HepG2 (cell line): ENCODE results near the gene FRMD8. TPM values are rescaled to one million over a fixed set of nuclear protein-coding genes. Genes with fewer than 3 reads are reported as not detected.

Experiments
- CREM ChIP-seq, 2 experiments: sonication (generic) in 1 of 2; formaldehyde crosslinking in 1 of 2; IDR thresholded peaks; 2 replicates each; pipeline versions ENCODE4 v1.4.0 to v1.6.1; 2016 to 2020; ENCODE audit warnings: antibody characterized with exemption in 1 of 2, mild to moderate bottlenecking in 1 of 2, missing genetic modification reagents in 1 of 2
- ETV6 ChIP-seq: sonication (generic); formaldehyde crosslinking; conservative IDR thresholded peaks from 2 replicates; pipeline ENCODE4 v1.4.0; 2020; ENCODE audit warnings: missing genetic modification reagents
- FOXO1 ChIP-seq: sonication (generic); formaldehyde crosslinking; IDR thresholded peaks from 2 replicates; pipeline ENCODE4 v1.4.0; 2020; ENCODE audit warnings: missing genetic modification reagents
- GABPA ChIP-seq, 2 experiments: IDR thresholded peaks; 2 replicates each; pipeline ENCODE4 v1.6.1; 2011 to 2016; ENCODE audit warnings: low read depth in 2 of 2, low read length in 1 of 2, missing biosample characterization in 1 of 2, missing genetic modification characterization in 1 of 2
- HDAC1 ChIP-seq: sonication (generic); formaldehyde crosslinking; IDR thresholded peaks from 2 replicates; pipeline ENCODE4 v1.5.1; 2020; ENCODE audit warnings: mild to moderate bottlenecking, missing genetic modification reagents
- HMGA1 ChIP-seq: sonication (generic); formaldehyde crosslinking; conservative IDR thresholded peaks from 2 replicates; pipeline ENCODE4 v1.4.0; 2020; ENCODE audit warnings: missing genetic modification reagents
- KAT7 ChIP-seq: IDR thresholded peaks from 2 replicates; pipeline ENCODE4 v1.6.1; 2018; ENCODE audit warnings: borderline replicate concordance, missing compliant biosample characterization
- MAFK ChIP-seq, 2 experiments: IDR thresholded peaks in 1 of 2; conservative IDR thresholded peaks in 1 of 2; 2 replicates each; pipeline ENCODE4 v1.6.1; 2011; ENCODE audit warnings: improper control_type of control experiment in 2 of 2, low read length in 2 of 2
- MED13 ChIP-seq: sonication (generic); formaldehyde crosslinking; IDR thresholded peaks from 2 replicates; pipeline ENCODE4 v1.5.0; 2020; ENCODE audit warnings: missing genetic modification reagents
- MIER2 ChIP-seq: IDR thresholded peaks from 2 replicates; pipeline ENCODE4 v1.6.1; 2016; ENCODE audit warnings: missing biosample characterization, missing genetic modification reagents
- NCOA2 ChIP-seq: sonication (generic); formaldehyde crosslinking; IDR thresholded peaks from 2 replicates; pipeline ENCODE4 v1.8.0; 2022; ENCODE audit warnings: inconsistent platforms
- RFX1 ChIP-seq: fragments of 450-650 bp; IDR thresholded peaks from 2 replicates; pipeline ENCODE4 v1.6.1; 2017
- TCF7L2 ChIP-seq: IDR thresholded peaks from 2 replicates; pipeline ENCODE4 v1.6.1; 2011; ENCODE audit warnings: mild to moderate bottlenecking, low read depth, low read length, moderate library complexity
- TEAD3 ChIP-seq: optimal IDR thresholded peaks from 2 replicates; pipeline ENCODE3; 2016; ENCODE audit warnings: borderline replicate concordance
- YEATS4 ChIP-seq: sonication (generic); formaldehyde crosslinking; IDR thresholded peaks from 2 replicates; pipeline ENCODE4 v1.4.0; 2020; ENCODE audit warnings: missing genetic modification reagents, borderline replicate concordance
- ZFP36 ChIP-seq: fragments of 150-350 bp; IDR thresholded peaks from 2 replicates; pipeline ENCODE4 v1.6.1; 2018; ENCODE audit warnings: borderline replicate concordance, low read length, low read depth; ENCODE audit not compliant: partially characterized antibody
- ZNF143 ChIP-seq: sonication (generic); formaldehyde crosslinking; IDR thresholded peaks from 2 replicates; pipeline ENCODE4 v1.4.0; 2020; ENCODE audit warnings: missing genetic modification reagents
- ZNF230 ChIP-seq: sonication (generic); formaldehyde crosslinking; IDR thresholded peaks from 2 replicates; pipeline ENCODE4 v1.4.0; 2020; ENCODE audit warnings: mild to moderate bottlenecking, missing genetic modification reagents
- ZNF572 ChIP-seq: sonication (generic); formaldehyde crosslinking; IDR thresholded peaks from 2 replicates; pipeline ENCODE4 v1.5.1; 2020; ENCODE audit warnings: mild to moderate bottlenecking, missing genetic modification reagents
- ZNF790 ChIP-seq: sonication (generic); formaldehyde crosslinking; IDR thresholded peaks from 2 replicates; pipeline ENCODE4 v1.8.0; 2022; ENCODE audit warnings: missing genetic modification reagents, mild to moderate bottlenecking, borderline replicate concordance
- polyA plus RNA-seq, 8 experiments: library from polyadenylated mRNA; depleted of rRNA in 3 of 8; stranded (reverse) in 7 of 8; unstranded in 1 of 8; fragments of >200 nt; fragmentation: Illumina TruSeq in 4 of 8; extraction: Trizol in 4 of 8; gene quantifications; 2 replicates each; pipeline versions ENCODE4 v1.2.1 to v1.2.3, GENCODE V29; 2011 to 2016; ENCODE audit warnings: low read depth in 4 of 8, missing spikeins in 1 of 8, mixed read lengths in 1 of 8; ENCODE audit not compliant: insufficient read depth in 1 of 8
- total RNA-seq, 5 experiments: library from RNA; depleted of rRNA; stranded (reverse); fragments of >200 nt; fragmentation: Illumina TruSeq; extraction: Trizol; gene quantifications; 2 replicates each; pipeline ENCODE4 v1.2.3, GENCODE V29; 2016; ENCODE audit warnings: low read depth in 1 of 5
- TF ChIP-seq, protein P1 (sequence below): IDR thresholded peaks from 2 replicates; pipeline ENCODE4 v1.6.1; 2018; ENCODE audit warnings: missing genetic modification reagents, mild to moderate bottlenecking, missing compliant biosample characterization
- TF ChIP-seq, protein P2 (sequence below): sonication (generic); formaldehyde crosslinking; IDR thresholded peaks from 2 replicates; pipeline ENCODE4 v1.5.0; 2020; ENCODE audit warnings: mild to moderate bottlenecking, missing genetic modification reagents, borderline replicate concordance

FRMD8 gene
- total and polyA plus RNA-seq, 2 of the 13 experiments (the other 11 are each of a cell fraction or from before 2014, with no cell fraction given) = 5.8 to 20.6 TPM

DNA sequence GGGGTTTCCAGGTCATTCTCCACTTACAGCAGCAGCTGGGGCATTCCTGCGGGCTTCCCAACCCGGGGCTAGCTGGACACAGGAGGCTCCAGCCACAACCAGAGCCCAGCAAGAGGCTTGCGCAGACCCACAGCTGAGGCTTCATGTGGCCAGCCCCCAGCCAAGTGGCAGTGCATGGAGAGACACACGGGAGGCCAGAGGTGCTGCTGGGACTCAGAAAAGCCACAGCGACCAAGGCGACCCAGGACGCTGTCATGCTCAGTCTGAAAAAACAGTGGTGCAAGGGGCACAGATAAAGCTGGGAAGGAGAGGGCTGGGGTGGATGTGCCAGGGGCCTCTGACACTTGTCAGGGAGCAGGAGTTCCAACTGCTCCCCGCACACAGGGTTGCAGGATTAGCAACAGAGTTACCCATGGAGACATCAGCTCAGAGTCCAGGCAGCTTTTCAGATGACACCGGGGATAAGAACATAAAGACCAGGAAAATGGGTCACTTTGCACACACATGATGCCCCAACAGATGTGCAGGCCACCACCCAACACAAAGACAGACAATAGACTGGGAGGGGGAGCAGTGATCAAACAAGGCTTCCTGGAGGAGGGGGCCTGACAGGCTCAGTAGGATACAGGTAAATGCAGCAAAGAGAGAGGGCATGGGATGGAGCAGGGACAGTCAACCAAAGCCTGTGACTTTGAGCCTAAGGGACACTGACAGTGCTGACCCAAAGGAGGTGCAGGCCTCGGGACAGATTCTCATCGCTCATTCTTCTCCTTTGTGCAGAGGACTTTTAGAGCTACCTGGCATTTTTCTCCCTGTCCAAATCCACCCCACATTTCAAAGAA, 29.3 kb downstream of the FRMD8 start (continued):
- TF ChIP-seq CREM (IDR thresholded peaks at IDR 0.05) (no peak), CREM (CRISPR knock-in tag; IDR thresholded peaks at IDR 0.05) (no peak), TCF7L2 (no peak), ZNF143 (CRISPR knock-in tag) (no peak), MED13 (CRISPR knock-in tag) (no peak), RFX1 (no peak), ZNF572 (CRISPR knock-in tag) (no peak), ZNF230 (CRISPR knock-in tag) (no peak; the same call in 1 of the 2 replicates), YEATS4 (CRISPR knock-in tag) (no peak), HDAC1 (CRISPR knock-in tag) (0 out of 2 replicates have a peak, but pooled peaks have one; percentile 2), ETV6 (CRISPR knock-in tag) (no peak), MIER2 (CRISPR knock-in tag) (no peak), MAFK (conservative IDR thresholded peaks at IDR 0.05 in 1 of 2, IDR thresholded peaks at IDR 0.05 in 1 of 2; ENCODE audit: low read length in 2 of 2) (no peak), ZFP36 (no peak), HMGA1 (CRISPR knock-in tag) (no peak), ZNF790 (CRISPR knock-in tag) (no peak), KAT7 (no peak), GABPA (IDR thresholded peaks at IDR 0.05; ENCODE audit: low read depth, low read length) (no peak), GABPA (CRISPR knock-in tag; IDR thresholded peaks at IDR 0.05; ENCODE audit: low read depth) (no peak), FOXO1 (CRISPR knock-in tag) (no peak), TEAD3 (CRISPR knock-in tag) (no peak), NCOA2 (no peak)
- TF ChIP-seq, protein P1, sequence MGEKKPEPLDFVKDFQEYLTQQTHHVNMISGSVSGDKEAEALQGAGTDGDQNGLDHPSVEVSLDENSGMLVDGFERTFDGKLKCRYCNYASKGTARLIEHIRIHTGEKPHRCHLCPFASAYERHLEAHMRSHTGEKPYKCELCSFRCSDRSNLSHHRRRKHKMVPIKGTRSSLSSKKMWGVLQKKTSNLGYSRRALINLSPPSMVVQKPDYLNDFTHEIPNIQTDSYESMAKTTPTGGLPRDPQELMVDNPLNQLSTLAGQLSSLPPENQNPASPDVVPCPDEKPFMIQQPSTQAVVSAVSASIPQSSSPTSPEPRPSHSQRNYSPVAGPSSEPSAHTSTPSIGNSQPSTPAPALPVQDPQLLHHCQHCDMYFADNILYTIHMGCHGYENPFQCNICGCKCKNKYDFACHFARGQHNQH (CRISPR knock-in tag) = 0 out of 2 replicates have a peak, but pooled peaks have one; percentile 7
- TF ChIP-seq, protein P2, sequence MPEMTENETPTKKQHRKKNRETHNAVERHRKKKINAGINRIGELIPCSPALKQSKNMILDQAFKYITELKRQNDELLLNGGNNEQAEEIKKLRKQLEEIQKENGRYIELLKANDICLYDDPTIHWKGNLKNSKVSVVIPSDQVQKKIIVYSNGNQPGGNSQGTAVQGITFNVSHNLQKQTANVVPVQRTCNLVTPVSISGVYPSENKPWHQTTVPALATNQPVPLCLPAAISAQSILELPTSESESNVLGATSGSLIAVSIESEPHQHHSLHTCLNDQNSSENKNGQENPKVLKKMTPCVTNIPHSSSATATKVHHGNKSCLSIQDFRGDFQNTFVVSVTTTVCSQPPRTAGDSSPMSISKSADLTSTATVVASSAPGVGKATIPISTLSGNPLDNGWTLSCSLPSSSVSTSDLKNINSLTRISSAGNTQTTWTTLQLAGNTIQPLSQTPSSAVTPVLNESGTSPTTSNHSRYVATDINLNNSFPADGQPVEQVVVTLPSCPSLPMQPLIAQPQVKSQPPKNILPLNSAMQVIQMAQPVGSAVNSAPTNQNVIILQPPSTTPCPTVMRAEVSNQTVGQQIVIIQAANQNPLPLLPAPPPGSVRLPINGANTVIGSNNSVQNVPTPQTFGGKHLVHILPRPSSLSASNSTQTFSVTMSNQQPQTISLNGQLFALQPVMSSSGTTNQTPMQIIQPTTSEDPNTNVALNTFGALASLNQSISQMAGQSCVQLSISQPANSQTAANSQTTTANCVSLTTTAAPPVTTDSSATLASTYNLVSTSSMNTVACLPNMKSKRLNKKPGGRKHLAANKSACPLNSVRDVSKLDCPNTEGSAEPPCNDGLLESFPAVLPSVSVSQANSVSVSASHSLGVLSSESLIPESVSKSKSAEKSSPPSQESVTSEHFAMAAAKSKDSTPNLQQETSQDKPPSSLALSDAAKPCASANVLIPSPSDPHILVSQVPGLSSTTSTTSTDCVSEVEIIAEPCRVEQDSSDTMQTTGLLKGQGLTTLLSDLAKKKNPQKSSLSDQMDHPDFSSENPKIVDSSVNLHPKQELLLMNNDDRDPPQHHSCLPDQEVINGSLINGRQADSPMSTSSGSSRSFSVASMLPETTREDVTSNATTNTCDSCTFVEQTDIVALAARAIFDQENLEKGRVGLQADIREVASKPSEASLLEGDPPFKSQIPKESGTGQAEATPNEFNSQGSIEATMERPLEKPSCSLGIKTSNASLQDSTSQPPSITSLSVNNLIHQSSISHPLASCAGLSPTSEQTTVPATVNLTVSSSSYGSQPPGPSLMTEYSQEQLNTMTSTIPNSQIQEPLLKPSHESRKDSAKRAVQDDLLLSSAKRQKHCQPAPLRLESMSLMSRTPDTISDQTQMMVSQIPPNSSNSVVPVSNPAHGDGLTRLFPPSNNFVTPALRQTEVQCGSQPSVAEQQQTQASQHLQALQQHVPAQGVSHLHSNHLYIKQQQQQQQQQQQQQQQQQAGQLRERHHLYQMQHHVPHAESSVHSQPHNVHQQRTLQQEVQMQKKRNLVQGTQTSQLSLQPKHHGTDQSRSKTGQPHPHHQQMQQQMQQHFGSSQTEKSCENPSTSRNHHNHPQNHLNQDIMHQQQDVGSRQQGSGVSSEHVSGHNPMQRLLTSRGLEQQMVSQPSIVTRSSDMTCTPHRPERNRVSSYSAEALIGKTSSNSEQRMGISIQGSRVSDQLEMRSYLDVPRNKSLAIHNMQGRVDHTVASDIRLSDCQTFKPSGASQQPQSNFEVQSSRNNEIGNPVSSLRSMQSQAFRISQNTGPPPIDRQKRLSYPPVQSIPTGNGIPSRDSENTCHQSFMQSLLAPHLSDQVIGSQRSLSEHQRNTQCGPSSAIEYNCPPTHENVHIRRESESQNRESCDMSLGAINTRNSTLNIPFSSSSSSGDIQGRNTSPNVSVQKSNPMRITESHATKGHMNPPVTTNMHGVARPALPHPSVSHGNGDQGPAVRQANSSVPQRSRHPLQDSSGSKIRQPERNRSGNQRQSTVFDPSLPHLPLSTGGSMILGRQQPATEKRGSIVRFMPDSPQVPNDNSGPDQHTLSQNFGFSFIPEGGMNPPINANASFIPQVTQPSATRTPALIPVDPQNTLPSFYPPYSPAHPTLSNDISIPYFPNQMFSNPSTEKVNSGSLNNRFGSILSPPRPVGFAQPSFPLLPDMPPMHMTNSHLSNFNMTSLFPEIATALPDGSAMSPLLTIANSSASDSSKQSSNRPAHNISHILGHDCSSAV (CRISPR knock-in tag) = no peak
